NB4 (cell line): Measurements from ENCODE around the gene STUM.

Experiments used
- POLR2A ChIP-seq: IDR thresholded peaks from 2 replicates; pipeline ENCODE4 v1.6.1; 2011; ENCODE audit warnings: mild to moderate bottlenecking; ENCODE audit not compliant: insufficient read length; ENCODE audit errors: extremely low read depth
- TF ChIP-seq, protein P1 (sequence below): IDR thresholded peaks from one replicate; pipeline ENCODE4 v1.5.1; 2012; ENCODE audit warnings: low read depth, low read length

DNA sequence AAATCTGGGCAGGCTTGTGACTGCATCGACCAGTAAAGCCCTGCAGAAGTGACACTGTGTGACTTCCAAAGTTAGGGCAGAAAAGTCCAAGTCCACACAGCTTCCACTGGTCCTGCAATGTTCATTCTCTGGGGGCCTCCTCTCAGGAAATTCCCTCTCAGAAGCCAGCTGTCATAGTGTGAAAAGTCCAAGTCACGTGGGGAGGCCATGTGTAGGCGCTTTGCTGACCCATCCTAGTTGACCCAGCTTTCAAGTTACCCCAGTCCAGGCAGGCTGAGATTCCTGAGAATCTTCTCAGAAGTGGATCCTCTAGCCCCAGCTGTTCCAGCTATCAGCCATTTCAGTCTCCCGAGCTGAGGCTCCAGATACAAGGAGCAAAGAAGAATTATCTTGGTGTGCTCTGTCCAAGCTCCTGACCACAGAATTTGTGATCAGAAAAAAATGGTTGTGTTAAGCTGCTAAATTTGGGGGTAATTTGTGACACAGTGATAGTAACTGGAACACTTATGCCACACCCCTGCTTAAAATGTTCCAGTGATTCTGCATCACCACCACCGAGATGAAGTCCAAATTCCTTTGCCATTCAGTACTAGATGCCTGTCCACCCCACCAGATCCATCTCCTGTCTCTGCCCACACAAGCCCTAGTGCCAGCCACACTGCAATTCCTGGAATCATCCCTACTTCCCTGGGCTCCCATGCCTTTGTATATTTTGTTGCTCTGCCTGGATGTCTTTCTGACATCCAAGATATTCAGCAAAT lies 2.5 kb upstream of the STUM start:
- TF ChIP-seq, protein P1, sequence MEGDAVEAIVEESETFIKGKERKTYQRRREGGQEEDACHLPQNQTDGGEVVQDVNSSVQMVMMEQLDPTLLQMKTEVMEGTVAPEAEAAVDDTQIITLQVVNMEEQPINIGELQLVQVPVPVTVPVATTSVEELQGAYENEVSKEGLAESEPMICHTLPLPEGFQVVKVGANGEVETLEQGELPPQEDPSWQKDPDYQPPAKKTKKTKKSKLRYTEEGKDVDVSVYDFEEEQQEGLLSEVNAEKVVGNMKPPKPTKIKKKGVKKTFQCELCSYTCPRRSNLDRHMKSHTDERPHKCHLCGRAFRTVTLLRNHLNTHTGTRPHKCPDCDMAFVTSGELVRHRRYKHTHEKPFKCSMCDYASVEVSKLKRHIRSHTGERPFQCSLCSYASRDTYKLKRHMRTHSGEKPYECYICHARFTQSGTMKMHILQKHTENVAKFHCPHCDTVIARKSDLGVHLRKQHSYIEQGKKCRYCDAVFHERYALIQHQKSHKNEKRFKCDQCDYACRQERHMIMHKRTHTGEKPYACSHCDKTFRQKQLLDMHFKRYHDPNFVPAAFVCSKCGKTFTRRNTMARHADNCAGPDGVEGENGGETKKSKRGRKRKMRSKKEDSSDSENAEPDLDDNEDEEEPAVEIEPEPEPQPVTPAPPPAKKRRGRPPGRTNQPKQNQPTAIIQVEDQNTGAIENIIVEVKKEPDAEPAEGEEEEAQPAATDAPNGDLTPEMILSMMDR, result no peak
- TF ChIP-seq POLR2A, result no peak
